GM19035 (cell line): ENCODE data around the gene TADA2B.

Source experiments
- ATAC-seq: cut with Tn5 transposase; IDR thresholded peaks from one replicate; pipeline ENCODE4 v1.9.1; 2021; ENCODE audit not compliant: unreplicated experiment

Gene TADA2B

DNA sequence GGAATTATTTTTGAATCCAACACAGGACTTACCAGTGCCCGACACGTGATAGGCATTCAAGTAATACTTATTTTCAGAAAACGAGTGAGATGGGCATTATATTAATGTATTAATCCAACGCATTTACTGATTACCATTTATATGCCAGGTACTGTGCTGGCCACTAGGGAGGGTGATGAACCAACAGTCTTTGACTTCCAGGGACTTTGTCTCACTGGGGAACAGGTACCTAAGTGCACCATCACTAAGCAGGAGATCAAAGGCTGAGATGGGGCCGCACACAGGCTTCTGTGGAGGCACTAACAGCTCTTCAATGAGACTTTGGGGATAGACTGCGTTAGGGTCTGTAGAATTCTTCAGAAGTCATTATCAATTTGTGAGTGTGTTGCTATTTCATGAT lies 5.7 kb upstream of the TADA2B start:
- no peak for ATAC-seq

DNA sequence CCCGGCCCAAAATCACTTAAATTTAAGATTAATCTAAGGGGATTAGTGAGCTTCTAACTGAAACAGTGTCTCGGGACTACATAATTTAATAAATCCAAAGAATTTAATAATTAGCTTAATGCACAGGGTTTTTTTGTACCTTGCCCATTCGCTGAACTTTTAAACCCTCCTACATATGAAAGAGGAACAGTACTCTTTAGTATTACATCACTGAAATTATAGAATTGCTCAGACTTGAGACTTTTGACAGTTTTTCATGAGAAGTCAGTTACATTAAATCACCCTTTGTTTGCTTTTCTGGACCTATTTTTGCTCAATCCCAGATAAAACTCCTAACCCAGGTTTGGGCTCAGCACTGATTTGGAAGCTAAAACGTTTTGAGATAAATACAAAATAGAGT lies 2.4 kb upstream of the TADA2B start:
- no peak for ATAC-seq

DNA sequence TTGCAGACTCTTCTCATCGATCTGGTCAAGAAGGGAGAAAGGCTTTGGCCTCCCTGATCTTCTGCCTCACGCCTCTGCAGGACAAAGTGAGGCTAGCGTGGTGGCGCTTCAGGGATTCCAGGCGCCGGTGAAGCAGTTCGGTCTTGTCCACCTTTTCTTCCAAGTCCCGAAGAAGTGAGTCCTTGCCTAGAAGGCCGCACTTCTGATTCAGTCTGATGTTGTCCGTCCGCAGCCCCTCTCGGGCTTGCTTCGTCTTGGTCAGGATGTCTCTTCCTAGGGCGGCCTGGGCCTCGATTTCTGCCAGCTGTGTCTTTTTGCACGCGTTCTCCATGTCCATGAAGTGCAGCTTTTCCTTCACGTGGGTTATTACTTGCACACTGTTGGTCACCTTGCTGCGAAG lies 1.9 kb upstream of the TADA2B start:
- no peak for ATAC-seq

DNA sequence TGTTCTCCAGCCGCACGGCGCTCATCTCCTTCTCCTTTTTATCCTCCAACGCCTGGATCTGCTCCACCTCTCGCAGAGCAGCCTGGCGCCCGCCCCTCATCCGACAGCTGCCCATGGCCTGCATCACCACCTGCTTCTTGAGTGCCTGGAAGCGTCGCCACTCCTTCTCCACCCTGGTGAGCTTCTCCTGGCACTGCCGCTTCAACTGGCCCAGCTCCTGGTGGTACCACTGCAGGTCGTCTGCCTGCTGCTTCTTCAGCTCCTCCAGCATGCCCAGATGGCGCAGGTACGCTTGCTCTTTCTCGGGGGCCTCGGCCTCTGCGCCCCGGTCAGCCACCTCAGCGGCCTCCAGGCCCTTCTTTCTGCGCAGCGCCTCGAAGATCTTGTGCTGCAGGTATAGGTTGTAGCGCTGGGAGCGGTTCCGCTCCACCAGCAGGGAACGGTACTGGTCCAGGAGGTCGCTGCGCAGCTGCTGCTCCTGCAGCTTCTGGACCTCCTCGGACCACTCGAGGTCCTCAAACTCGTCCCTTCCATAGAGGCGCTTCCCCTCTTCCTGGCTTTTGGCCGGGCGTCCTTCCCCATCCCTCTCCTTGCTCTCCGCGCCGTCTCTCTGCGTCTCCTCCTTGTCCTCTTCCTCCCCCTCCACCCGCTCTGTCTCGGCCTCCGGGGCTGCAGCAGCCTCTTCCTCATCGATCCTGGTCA lies 1.2 kb upstream of the TADA2B start:
- no peak for ATAC-seq

DNA sequence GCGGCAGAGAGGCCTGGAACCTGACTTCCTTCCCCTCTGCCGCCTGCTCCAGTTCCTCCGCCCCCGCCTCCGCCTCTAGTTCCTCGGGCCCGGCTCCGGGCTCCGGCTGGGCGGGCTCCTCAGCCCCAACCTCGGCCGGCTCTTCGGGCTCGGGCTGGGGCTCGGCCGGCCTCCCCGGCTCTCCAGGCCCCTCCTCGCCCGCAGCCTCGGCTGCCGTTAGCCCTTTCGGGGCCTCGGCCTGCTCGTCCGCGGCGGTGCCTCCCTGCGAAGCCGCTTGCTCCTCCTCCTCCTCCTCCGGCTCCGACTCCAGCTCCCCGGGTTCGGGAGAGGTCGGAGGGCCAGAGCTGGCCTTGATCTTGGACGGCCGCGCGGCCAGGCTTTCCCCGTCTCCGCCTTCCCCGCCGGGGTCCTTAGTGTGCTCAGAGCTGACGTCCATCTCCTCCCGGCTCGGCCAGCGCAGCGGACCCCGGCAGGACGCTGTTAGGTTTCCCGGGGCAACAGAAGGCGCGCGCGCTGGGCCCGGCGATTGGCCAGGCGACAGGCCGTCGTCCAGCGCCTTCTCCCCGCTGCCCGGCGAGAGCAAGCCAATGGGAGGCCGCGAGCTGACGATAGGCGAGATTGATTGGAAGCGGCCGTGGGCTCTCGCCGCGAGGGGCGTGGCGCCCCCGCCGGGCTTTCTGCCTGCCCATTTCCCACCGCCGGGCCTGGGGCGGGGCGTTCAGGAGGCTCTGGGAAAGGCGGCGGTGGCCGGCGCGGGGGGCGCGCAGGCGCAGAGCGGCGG lies 479 bp upstream of the TADA2B start:
- ATAC-seq = peak; percentile 78

GRCh38 chr4:7044137-7044930 lies 1.2 kb downstream of the TADA2B start:
- ATAC-seq = no peak

GRCh38 chr4:7045553-7045952 lies 2.4 kb downstream of the TADA2B start:
- no peak for ATAC-seq

GRCh38 chr4:7045961-7046921 lies 3.1 kb downstream of the TADA2B start:
- ATAC-seq = no peak

DNA sequence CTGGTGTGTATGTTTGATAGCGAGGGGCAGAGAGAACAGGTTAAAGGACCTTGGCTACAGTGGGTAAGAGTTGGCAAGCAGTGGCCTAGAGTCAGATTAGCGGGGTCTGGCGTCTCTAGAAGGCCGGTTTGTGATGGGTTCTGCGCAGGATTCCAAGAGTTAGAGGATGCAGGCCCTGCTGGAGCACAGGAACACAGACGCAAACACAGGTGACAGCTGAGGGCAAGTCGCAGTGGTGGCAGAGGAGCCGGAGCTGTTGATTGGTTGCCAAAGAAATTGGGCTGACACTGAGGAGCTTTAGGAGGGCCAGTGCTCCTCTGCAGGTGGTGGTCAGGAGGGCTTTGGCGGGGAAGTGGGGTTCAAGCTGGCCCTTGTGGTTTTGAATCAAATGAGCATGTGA lies 3.8 kb downstream of the TADA2B start:
- ATAC-seq = no peak

GRCh38 chr4:7048642-7049041 lies 5.5 kb downstream of the TADA2B start:
- ATAC-seq = no peak

DNA sequence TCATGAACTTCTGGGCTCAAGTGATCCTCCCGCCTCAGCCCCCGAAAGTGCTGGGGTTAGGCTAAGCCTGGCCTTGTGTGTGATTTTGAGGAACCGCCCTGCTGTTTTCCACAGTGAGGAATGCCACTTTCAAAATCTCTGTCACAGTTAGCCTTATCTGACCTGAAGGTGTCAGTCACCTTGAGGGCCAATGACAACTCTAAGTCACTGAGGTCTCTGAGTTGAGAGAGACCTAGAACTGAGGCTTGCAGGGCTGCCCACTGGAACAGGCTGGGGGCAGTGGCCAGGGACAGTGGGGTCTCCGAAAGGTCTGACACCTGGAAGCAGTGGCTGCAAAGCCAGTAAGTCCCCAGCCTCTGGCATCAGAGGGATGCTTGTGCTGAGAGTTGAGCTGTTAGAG lies 6.1 kb downstream of the TADA2B start:
- no peak for ATAC-seq

DNA sequence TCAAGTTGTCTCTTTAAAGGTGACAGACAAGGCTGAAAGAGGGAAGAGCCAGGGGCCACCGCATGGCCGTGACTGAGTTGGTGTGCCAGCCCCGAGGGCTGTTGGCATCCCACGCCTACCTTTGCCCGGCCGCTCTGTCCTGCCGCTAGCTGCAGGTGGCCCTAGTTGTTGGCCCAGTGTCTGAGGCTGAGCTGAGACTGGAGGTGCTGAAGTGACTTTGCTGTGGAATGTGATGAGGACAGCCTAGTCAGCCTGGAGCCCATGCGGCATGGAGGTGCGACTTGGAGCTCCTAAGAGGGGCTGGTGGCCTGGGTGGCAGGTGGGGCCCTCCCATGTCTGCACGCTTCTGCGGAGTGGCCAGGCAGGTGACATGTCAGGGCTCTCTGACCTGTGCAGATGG lies 6.6 kb downstream of the TADA2B start:
- ATAC-seq = no peak

GRCh38 chr4:7050481-7051143 lies 7.4 kb downstream of the TADA2B start:
- no peak for ATAC-seq

DNA sequence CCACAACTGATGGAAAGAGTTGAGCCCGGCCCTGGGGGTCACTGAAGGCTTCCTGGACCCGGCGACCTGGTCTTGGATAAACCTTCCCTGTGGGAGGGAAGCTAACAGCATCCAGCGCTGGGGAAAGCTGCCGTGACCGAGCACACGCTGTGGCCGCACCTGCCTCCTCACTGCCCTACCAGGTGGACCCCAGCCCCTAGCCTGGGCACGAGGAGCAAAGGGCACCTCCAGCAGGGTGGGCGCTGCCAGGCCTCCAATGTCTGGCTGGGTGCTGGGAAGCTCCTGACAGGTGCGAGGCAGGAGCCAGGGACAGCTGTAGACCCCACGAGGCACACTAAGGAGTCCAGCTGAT lies 7.9 kb downstream of the TADA2B start:
- no peak for ATAC-seq

DNA sequence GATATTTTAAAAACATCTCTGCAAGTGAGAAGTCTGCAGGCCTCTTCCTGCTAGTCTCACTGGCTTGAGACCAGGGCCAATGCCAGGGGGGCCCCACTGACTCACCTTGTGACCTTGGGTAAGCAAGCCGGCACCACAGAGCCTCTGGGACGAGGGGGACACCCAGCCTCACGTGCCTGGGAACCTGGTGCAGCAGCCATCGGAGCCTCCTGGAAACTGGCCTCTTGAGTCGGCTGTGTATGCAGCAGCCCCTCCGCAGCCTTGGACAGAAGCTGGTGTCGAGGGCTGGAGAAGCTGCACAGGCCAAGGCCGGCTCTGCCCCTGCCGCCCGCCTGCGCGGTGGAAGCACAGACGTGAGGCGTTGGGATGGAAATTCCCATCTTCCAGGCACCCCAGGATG lies 8.7 kb downstream of the TADA2B start:
- no peak for ATAC-seq

- ATAC-seq = no peak
Measured at GRCh38 chr4:7052313-7052712, 9.1 kb downstream of the TADA2B start.

DNA sequence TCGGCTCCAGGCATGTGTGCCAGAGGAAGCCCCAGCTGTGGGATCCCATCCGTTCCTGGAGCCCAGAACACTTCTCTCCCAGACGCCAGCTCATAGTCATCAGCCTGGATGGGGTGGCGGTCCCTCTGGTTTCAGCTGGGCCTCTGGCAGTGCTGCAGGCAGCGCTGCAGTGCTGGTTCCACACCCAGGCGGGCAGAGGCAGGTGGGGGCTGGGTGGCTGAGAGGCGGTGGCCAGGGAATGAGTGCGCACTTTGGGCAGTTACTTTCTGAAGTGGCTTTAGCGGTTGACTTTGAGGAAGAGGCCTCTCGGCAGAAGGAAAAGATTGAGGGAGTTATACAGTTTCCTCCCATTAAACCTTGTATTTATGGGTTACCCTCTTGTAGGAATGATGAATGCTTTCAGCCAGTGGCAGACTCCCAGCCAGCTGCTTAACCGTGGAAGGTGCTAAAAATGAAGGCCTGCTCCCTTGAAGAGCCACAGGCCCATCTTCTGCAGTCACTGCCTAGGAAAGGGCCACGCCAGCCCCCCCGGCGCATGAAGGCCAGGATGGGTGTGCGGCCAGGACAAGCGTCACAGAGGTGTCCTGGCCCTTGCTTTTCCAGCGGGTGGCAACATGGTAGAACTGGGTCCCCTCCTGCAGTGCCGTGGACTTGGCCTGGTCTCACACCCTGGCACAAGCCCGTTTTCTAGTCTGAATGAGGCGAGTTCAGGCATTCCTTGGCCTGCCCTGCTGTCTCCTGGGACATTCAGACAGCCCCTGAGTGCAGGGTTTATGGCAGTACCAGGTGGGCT lies 9.9 kb downstream of the TADA2B start:
- no peak for ATAC-seq

GRCh38 chr4:7054106-7054880 lies 11.1 kb downstream of the TADA2B start:
- no peak for ATAC-seq
